GM19099 (cell line): ENCODE measurements around the gene SMIM45.

Experiments used
- POLR2A ChIP-seq: IDR thresholded peaks from 3 replicates; pipeline ENCODE4 v1.6.1; 2011; ENCODE audit warnings: low read depth; ENCODE audit not compliant: insufficient read length; ENCODE audit errors: extremely low read depth

Gene SMIM45

DNA sequence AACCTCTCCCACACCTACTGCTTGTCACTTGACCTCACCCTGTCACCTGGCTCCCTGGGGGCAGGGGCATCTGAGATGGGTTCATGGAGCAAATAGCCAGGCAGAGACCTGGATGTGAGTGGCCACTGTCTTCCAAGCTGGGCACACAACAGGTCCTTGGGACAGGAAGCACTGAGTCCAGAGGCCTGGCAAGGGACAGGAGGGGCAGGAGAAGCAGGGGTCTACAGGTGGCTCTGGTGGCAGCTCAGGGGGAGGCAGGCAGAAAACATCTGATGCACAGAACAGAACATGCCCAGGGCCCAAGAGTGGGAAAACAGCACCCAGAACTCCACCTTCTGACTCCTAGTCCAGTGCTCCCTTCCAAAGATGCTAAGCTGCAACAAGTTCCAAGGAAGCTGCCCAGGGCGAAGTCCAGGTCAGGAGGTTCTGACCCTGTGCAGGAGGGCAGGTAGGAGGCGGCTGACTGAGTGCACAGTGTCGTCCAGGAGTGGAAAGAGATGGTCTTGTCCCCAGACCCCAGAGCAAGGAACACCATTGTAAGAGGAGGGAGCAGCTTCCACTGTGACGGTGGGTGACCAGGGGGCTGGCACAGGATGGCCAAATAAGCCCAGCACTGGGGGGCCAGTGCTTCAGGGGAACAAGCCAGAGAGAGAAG lies 28.9 kb upstream of the SMIM45 start:
- TF ChIP-seq POLR2A: peak; percentile 37

DNA sequence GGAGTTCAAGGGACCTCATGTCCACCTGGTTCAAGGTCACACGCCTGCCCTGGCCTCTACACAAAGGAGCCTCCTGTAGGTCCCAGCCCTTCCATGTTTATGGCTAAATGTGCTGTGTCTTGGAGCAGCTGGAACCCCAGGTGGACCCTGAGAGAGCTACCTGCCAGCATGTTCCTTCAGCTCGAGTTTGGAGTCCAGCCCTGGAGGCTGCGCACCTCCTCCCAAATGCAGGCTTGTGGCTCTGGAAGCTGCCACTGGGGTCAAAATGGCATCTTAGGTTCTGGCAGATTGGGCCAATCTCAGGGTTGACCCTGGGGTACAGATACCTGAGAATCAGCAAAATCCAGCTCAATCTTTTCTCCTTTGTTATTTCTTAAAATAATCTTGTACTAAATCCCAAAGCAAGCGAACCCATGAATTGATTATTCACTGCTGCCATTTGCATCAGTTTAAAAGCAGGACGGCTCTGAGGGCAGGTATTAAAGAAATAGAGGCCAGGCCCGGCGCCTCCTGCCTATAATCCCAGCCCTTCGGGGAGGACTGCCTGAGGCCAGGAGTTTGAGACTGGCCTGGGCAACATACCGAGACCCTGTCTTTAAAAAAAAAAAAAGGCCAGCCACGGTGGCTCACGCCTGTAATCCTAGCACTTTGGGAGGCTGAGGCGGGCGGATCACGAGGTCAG lies 28.2 kb upstream of the SMIM45 start:
- TF ChIP-seq POLR2A: peak; percentile 36

DNA sequence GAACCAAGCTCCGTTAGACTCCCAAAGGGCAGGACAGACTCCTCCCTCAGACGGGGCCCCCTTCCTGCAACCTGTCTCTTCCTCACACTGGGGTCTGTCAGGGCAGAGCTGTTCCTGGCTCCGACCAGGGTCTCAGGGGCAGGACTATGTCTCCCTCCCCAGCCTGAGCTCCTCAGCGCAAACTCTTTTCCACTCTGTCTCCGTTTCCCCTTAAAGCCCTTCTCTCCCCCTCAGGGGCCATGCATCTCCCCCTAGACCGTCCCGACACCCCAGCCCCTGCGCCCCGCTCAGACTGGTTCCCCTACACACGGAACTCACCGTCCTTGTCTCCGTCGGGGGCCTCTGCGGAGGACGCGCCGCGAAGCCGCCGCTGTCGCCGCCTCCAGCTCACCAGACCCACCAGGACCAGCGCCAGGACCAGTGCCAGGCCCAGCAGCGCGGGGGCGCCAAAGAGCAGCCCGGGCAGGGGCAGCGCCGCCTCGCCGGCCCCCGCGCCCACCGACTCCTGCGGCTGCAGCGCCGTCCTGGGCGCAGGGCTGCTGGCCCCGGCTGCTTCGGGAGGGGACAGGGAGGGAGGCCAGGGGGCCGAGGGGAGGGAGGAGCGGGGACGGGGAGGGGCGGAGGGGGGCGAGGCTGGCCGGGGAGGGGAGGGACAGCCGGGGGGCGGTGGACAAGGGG lies 26.0 kb upstream of the SMIM45 start:
- no peak for TF ChIP-seq POLR2A

DNA sequence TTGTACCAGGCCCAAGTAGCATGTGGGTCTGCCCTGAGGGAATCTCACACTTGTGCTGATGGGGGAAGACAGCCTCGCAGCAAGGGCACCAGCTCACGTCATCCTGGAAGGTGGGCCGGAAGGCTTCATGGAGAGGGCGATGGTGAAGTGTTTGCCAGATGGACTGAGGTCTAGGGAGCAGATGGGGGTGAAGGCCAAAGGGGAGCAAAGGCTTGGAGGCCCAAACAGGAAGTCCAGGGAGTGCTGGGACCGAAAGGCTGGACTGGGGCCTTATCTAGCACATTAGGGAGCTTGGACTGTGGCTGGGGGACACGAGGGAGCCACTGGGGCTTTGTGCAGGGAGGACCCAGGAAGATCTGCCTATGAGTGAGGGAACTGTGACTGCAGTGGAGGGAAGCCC lies 24.1 kb upstream of the SMIM45 start:
- TF ChIP-seq POLR2A: peak; percentile 20

DNA sequence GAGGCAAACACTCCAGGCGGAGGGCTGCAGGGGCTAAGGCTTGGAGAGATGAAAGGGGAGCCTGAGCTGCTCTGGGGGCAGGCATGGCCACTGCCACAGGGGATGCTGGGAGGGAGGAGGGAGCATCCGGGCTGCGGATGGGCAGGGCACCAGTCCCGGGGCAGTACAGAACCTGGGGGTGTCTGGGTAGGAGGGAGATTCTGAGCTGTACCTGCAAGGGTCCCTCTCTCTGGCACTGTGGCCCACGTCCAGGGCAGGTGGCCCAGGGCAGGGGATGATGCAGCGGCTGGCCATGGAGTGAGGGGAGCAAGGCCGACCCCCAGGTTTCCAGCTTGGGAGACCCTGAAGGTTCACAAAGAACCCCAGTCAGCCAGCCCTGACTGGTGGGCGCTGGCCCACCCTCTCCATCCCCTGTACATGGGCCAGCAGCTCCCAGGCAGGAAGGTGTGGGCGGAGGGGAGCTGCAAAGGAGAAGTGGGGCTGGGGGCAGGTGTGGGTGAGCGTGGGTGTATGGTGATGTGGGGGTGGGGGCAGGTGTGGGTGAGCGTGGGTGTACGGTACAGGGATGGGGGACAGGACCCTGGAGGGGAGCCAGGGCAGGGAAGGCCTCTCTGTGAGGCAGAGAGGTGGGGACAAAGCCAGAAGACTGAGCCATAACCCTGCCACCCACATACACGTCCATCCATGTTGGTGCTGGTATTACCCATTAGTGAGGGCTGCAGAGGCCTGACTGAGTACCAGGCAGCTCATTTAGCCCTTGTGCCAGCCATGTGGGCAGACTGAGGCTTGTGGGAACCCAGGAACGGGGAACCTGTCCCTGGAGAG lies 23.1 kb upstream of the SMIM45 start:
- peak; percentile 21 for TF ChIP-seq POLR2A

DNA sequence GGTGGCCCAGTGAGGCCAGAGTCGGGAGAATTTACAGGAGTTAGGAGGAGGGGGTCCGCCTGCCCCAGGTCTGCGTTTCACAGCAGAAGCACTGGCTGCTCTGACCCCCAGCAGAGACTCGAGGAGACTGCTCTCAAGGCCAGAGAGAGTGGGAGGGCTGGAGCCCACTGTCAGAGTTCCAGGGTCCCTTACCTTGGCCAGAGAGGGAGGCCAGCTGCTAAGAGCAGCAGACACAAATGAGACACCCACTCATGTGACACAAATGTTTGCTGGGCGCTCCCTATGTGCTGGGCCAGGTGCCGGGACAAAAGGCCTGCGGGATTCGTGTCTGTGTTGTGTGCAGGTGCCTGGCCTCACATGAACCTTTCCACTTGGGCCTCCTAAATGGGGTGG lies 22.5 kb upstream of the SMIM45 start:
- no peak for TF ChIP-seq POLR2A

DNA sequence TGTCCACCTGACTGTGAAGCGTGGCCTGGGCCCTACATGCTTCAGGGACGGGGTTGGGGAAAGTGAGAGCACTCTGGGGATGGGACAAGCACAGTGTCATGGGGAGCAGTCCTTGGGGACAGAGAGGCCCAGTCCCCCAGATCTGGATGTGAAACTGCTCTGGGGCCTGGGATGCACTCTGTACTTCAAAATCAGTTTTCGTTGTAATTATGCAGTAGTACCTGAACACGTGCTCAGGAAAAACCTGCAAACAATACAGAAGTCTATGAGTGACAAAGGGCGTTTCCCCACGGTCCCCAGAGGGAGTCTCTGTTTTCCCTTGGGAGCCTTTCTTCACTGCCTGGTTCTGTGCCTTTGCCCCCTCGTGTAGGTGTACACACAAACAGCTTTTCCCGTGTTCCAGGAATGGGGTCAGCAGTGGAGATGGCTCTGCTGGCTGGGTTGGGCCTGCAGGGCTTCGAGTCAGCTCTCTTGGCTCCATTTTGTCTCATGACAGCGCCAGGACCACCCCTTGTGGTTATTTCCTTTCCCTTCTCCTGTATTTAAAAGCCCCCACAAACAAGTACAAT lies 20.2 kb upstream of the SMIM45 start:
- peak; percentile 46 for TF ChIP-seq POLR2A

DNA sequence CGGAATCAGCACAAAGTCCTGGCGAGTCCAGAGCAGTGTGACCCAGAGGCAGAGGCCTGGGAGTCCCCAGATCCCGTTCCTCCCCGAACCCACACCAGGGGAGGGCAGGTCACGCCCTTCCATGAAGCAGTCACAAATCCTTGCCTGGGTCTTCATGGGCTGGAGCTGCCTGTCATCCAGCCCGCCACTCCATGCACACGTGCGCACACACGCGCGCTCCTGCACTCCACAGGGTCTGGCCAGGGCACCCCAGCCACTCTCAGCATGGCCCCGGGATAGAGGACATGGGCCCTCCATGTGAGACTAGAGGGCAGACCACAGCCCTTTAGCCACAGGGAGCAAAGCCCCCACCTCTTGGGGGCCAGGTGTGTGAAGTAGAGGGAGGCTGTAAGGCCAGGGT lies 19.6 kb upstream of the SMIM45 start:
- TF ChIP-seq POLR2A: no peak

DNA sequence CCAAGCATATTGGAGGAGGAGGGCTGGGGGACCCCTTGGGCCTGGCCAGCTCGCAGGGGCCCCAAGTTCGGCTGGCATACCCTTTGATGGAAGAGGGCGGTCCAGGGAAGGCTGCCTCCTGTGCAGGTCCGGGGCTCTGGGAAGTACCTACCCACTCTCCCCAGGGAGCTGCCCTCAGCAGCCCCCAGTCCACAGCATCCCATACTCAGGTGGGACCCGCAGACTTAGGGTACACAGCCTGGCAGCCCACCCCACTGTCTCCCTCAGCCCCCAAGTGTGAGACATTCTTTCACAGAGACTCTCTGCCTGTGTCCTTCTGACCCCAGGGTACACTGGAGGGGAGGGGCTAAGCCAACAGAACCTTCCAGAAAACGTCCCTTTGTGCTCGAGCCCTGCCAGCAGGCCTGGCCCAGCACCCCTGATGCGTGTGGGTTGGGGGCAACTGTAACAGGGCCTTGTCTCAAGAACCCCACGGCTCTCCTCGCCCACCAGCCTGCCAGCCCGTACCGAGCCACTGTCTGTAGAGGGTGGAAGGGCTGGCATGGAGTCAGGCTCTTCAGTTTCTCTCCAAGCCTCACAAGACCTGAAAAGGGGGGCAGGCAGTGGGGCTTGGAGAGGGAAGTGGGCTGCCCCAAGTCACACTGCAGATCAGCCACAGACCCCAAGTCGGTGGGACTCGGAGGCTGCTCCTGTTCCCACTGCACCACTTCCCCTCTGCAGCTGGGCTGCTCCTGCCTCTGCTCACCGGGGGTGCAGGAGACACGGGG lies 18.4 kb upstream of the SMIM45 start:
- peak; percentile 16 for TF ChIP-seq POLR2A

DNA sequence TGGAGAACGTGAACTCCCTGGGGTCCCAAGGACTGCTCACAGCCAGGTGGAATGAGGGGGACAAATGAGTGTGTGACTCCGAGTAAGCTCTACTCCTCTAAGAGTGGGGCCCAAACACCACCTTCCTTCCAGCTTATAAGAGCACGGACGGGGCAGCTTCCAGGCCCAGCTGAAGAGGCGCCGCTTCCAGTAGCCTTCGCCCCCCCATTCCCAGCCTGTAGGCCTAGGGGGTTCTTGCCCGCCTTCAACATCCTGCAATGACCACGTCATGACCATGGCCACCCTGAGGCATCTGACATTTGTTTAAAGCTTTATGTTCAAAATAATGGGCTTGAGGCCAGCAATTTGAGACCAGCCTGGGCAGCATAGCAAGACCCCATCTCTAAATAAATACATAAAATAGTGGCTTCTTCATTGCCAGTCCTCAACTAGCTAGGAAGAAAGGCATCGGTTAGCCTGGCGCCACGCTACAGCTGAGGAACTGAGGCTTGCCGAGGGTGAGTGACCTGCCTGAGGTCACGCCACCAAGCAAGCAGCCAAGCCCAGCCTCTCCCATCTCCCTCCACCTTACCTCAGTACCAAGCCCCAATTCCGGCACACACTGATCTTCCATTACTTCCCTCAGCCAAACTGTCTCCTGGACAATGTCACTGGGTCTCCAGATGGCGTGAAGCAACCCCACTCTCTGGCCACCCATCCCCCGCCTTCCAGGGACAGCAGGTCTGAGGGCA lies 17.5 kb upstream of the SMIM45 start:
- TF ChIP-seq POLR2A: peak; percentile 15

DNA sequence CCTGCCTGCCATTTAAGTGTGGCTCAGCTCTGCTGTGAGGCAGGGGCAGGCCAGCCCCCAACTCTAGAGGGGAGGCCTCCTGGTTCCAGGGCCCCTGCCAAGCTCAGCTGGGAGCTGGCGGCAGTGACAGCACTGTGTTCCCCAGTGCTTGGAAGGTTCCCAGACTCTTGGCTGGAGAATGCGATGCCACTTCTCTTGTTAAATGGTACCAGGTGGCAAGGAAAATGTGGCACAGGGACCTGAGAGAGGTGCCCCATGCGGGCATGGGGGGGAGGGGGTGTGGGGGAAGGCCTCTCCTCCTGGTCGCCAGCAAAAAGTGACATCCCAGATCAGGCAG lies 17.0 kb upstream of the SMIM45 start:
- no peak for TF ChIP-seq POLR2A

DNA sequence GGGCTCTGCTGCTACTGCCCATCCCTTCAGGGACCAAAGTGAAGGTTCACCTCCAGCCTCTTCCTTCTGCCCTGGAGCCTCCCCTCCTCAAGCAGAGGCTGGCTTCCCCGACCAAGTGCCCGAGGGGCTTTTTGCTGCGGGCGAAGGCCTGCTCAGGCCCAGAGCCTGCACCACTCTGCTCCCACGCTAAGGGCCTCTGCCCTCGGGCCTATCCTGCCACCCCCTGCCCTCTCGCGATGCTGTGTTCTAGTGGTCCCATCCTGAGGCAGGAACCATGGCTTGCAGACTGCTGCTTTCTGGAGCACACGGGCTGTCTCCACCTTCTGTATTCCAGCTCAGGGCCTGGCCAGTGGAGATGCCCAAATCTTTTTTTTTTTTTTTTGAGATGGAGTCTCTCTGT lies 16.4 kb upstream of the SMIM45 start:
- TF ChIP-seq POLR2A: peak; percentile 26

DNA sequence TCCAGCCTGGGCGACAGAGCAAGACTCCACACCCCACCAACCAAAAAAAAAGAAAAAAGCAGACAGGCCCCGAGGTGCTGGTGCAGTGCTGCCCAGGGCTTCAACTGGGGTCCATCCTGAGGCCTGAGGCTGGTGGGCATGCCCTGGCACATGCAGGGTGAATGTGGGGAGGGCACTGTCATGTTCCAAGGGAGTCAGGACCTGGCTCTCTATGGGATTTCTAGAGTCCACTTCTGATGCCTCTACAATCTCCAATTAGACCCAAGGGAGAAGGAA lies 15.1 kb upstream of the SMIM45 start:
- TF ChIP-seq POLR2A: no peak
